ENCODE data around the gene CHST7. TPM values are rescaled to one million over a fixed set of nuclear protein-coding genes. Genes with fewer than 3 reads are reported as not detected.
A peak's percentile ranks its signal among the peaks of the same experiment; 100 is the strongest.

Gene CHST7
- total RNA-seq, 1 experiment from 2014 or later, result 17.1 TPM

GRCh38 chrX:46545111-46546005, 28.2 kb upstream of the CHST7 start, which contains the start of gene ZNF674:
Gene ZNF674, minus strand, starts transcription at chrX:46545421. Its CDS starts 3,334 bp downstream, at chrX:46542087.
- no CpG with 5 or more reads among the region's 57 CpGs for WGBS (ENCODE audit: extremely low coverage, insufficient read length, low lambda C conversion rate)
- Mint-ChIP-seq H3K36me3 (ENCODE audit: insufficient read depth in 1 of 3, low read depth in 3 of 3) (peaks cover 34 to 55% (median 51%) of the 10 kb centered on the region in 3 experiments), H3K4me1 (peaks cover 14 to 25% of the 10 kb centered on the region in 2 experiments), H3K4me3 (peak within 1 kb of the TSS; percentile 93 to 94), H3K9me3 (peaks cover 59 to 71% of the 10 kb centered on the region in 2 experiments), H3K27ac (peak within 1 kb of the TSS; percentile 82 to 97 (median 93); a peak in 6 of 7 replicates), H3K27me3 (ENCODE audit: low read depth) (no peaks in the 10 kb centered on the region)
- Histone ChIP-seq H4K5ac (ENCODE audit: insufficient read length, low read depth, low read length) (no peak within 1 kb of the TSS), H3K4me2 (ENCODE audit: insufficient read depth, insufficient read length, low read length) (peak within 1 kb of the TSS; percentile 95), H2BK120ac (ENCODE audit: low read depth, low read length, poor library complexity, severe bottlenecking) (no peak within 1 kb of the TSS), H2BK12ac (ENCODE audit: insufficient read length, low read depth, low read length) (no peak within 1 kb of the TSS), H2BK15ac (ENCODE audit: low read depth, low read length) (no peak within 1 kb of the TSS), H4K91ac (ENCODE audit: insufficient read length, low read depth, low read length) (peak within 1 kb of the TSS; percentile 84), H3K27me3 (ENCODE audit: insufficient read depth, low read length) (no peaks in the 10 kb centered on the region), H3T11ph (ENCODE audit: low read length) (no peak within 1 kb of the TSS), H2BK5ac (ENCODE audit: insufficient read length, low read length) (no peak within 1 kb of the TSS), H2BK20ac (ENCODE audit: low read depth, low read length, poor library complexity, severe bottlenecking) (no peak within 1 kb of the TSS), H3K18ac (ENCODE audit: insufficient read length, low read depth, low read length) (peak within 1 kb of the TSS; percentile 4), H2AK5ac (ENCODE audit: insufficient read length, low read length) (no peak within 1 kb of the TSS), H4K8ac (replicated peaks; ENCODE audit: insufficient read length, low read depth, low read length) (no peak within 1 kb of the TSS), H3K14ac (ENCODE audit: insufficient read depth, low read length) (peak within 1 kb of the TSS; percentile 31; the same call in 1 of the 2 replicates), H3K9ac (ENCODE audit: extremely low read depth, insufficient read length, low read length) (peak within 1 kb of the TSS; percentile 73), H3K4ac (ENCODE audit: low read depth, low read length) (peak within 1 kb of the TSS; percentile 45; the same call in 1 of the 2 replicates), H4K20me1 (ENCODE audit: control insufficient read depth, insufficient read depth, insufficient read length) (no peaks in the 10 kb centered on the region), H2AFZ (ENCODE audit: low read length) (no peak within 1 kb of the TSS), H3K4me1 (ENCODE audit: insufficient read depth, low read length) (no peaks in the 10 kb centered on the region), H3K23me2 (ENCODE audit: insufficient read length, low read depth, low read length, poor library complexity, severe bottlenecking) (no peaks in the 10 kb centered on the region), H3K23ac (ENCODE audit: insufficient read length, low read depth, low read length) (no peak within 1 kb of the TSS), H3K79me2 (ENCODE audit: insufficient read depth, low read length) (peaks cover 12% of the 10 kb centered on the region), H3K9me3 (ENCODE audit: control insufficient read depth, low read depth, low read length) (peaks cover 13% of the 10 kb centered on the region), H3K79me1 (ENCODE audit: insufficient read depth, low read depth, low read length, poor library complexity, severe bottlenecking) (no peaks in the 10 kb centered on the region), H3K27ac (ENCODE audit: insufficient read length, low read depth, low read length) (no peak within 1 kb of the TSS), H3K56ac (ENCODE audit: insufficient read length, low read depth, low read length) (no peak within 1 kb of the TSS)
- peak; percentile 86 for DNase-seq
- peak; percentile 51; the same call in 2 of the 3 replicates for TF ChIP-seq CTCF (conservative IDR thresholded peaks at IDR 0.05)

Measured in H9 (cell line).